Cortex of kidney (tissue), 1 donor: ENCODE results near the gene DLL1.

Experiments
- DNase-seq: peaks from one replicate; lab custom pipeline; 2025; lab: John Stamatoyannopoulos, UW

The DLL1 gene

GRCh38 chr6:170282512-170283158 is 8.2 kb downstream of the DLL1 start:
- no peak for DNase-seq

GRCh38 chr6:170281331-170282292 is 9.3 kb downstream of the DLL1 start:
- no peak for DNase-seq

DNA sequence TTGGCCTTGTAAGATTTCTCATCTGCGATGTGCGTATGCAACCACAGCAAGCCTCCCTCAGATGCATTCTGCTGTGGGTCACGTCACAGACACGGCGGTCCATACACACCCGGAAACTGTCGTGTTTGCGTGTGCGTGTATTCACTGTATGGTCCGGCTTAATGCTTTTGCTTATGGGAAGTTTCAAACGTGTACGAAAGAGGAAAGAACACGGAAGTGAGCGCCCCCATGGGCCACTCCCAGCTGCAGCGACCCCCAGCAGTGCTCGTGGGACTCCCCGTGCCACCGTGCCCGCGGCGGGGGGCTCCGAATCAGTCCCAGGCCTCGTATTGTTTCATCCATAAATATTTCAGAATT is 10.2 kb downstream of the DLL1 start:
- no peak for DNase-seq

DNA sequence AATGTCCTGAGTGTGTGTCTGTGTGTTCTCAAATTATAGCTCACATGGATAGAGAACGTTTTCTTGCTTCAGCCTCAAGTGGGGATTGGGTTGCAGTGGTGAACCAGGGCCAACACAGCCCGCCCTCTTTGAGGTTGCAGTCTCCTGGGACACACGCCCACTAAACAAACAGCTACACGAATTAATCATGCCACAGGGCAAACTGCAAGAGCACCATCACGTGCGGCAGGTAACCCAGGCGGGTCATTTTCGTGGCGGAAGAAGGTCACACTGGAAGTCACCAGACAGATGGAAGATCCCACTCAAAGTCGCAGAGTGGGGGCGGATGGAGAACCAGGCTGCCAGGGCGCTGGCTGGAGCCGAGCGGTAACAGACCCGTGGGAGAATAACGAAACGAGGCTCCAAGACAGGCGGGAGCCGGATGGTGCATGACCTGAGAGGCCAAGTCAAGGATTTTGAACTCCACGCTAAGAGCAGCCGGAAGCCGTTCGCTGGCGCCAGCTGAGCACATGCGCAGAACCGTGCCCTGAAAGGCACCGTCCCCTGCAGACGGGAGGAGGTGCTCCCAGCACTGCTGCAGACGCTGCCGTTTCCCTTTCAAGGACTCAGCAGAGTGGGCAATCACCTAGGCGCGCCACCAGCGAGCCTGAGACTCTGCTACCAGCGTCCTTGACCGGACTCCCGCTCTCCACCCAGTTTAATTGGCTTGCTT is 10.7 kb downstream of the DLL1 start:
- no peak for DNase-seq

DNA sequence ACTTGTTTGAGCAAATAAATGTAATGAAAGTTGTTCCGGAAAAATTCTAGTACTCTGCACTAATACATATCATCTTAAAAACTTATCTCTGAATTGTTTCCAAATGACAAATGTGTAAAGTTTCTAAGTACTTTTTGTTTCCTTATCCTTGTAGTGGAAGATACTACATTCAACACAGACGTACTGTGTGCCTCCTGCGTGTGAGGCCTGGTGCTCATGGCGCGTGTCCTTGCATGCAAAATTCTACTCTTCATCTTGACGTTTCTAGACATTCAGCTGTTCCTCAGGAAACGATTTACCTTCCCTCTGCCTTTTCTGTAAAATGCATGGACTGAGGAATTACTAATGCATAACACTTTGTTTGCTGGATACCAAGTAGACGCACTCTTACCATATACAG is 11.5 kb downstream of the DLL1 start:
- no peak for DNase-seq

- no peak for DNase-seq
These were observed 12.2 kb downstream of the DLL1 start for GRCh38 chr6:170278743-170279094.

- no peak for DNase-seq
These were observed 12.8 kb downstream of the DLL1 start for GRCh38 chr6:170277893-170278742.

GRCh38 chr6:170276369-170277057 is 14.4 kb downstream of the DLL1 start:
- no peak for DNase-seq

DNA sequence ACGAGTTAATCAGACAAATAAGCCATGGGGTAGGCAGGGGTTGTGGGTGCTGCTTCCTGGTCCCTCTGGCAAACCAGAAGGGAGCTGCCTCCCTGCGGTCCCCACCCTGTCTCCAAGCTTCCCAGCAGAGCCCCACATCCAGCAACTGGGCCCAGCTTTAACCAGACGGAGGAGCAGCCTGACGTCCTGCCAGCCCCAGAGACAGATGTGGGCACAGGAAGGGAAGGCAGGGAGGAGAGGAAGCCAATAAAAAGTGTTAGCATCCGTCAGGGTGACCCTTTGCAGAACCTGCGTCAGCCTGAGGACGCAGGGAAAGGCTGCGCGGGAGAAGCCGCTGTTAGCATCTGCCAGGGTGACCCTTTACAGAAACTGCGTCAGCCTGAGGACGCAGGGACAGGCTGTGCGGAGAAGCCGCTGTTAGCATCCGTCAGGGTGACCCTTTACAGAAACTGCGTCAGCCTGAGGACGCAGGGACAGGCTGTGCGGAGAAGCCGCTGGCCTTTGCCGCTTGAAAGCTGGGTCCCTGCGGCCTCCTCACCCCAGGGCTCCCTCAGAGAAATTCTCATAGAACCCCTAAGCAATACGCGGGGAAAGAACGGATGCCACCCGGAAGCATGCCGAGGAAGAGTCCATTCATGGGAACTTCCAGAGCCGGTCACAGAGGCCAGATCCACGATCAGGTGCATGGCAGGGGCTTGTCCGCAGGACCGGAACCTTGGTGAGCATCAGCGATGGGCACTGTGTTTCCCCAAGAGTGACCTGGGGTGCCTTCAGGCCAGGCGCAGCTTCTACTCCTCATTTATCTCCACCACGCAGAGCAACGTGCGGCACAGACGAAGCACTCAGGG is 15.9 kb downstream of the DLL1 start:
- no peak for DNase-seq

DNA sequence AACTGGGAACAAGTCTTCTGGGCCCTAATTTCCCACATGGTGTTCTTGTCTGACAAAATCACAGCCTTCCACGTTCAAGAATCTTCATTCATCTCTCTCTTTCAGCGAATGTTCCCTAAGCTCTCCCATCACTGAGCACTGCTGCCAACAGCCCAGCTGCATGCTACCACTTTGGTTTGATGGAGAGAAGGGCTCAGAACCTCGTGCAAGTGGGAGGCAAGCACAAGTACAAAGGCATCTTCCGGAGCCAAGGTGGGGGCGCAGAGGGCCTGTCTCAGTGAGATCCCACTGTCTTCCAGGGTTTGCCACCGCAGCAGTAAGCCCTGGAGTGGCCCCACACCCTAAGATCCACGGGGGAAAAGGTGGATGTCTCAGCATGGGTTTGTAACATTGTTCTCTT is 17.2 kb downstream of the DLL1 start:
- DNase-seq: no peak

- no peak for DNase-seq
These were observed 17.7 kb downstream of the DLL1 start for GRCh38 chr6:170273191-170273590.

- DNase-seq: no peak
These were observed 18.4 kb downstream of the DLL1 start for GRCh38 chr6:170272341-170273065.

DNA sequence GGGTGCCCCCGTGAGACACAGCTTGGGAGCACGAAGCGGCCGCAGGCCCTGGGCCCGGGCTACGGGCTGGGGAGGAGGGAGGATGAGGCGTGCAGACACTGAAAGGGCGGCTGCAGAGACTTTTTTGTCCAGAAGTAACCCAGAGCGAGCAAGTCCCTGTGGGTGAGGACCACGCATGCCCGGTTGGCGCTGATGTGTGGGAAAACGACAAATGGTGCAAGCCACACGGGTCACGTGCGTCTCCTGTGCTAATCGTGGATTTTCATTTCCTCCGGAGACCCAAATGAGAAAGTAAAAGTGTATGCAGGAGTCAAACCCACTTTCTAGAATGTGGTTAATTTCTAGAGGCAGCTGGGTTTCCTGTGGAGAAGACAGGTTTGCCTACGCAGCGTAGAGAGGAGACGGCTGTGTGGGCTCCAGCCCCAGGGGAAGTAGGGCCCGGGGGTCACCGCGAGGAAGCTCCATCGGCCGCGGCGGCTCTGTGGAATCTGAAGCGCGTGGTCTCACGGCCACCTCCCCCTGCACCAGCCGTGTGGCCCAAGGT is 19.0 kb downstream of the DLL1 start:
- DNase-seq: no peak

DNA sequence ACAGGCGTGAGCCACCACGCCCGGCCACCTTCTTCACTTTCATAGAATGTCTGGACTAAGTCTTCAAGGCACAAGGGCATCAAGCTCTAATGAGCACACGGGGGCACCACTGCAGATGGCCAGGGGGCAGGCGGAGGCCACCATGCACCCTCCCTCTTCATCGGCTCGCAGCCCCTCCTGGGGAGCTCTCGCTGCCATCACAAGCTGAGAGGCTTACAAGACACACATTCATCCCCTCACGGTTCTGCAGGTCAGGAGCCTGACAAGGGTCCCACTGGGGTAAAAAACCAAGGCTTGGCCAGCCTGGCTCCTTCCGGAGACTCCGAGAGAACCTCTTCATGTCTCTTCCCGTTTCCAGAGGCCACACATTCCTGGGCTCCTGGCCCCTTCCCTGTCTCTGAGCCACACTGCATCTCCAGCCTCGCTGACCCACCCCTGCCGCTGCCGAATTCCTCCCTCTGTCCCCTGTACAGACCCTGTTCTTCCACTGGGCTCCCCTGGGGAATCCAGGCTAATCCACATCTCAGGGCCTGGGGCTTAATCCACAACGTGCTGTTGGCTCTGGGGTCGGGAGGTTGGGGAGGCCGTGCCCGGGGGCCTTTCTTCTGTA is 19.8 kb downstream of the DLL1 start:
- DNase-seq: no peak

DNA sequence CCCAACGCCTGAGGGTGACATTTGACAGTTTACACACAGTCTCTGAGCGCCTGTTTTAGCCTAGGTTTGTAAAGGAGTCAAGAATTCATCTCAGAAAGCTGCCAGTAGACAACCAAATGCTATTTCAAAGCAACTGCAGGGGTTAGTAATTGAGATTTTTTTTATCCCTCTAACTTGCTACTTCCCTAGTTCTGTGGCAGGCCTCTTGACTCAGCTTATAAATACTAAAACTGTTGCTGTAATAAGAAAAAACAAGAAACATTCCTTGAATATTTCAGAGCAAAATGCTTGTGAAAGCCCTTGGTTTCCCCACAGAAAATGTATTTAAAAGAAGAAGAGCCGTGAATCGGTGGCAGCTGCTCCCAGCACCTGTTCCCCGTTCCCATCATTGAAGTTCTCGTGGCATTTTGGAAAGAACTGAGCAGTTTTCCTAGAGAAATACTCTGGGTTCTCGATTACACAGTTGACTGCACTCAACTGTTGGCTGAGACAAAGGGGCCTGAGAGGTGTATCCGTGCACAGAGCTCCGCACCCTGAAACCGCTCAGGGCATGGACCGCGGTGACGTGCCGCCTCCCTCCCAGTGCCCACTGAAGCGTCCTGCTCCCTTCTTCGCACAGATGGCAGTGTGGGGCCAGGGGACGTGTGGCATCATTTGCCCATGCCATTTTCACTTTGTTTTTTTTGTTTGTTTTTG is 20.9 kb downstream of the DLL1 start:
- no peak for DNase-seq

DNA sequence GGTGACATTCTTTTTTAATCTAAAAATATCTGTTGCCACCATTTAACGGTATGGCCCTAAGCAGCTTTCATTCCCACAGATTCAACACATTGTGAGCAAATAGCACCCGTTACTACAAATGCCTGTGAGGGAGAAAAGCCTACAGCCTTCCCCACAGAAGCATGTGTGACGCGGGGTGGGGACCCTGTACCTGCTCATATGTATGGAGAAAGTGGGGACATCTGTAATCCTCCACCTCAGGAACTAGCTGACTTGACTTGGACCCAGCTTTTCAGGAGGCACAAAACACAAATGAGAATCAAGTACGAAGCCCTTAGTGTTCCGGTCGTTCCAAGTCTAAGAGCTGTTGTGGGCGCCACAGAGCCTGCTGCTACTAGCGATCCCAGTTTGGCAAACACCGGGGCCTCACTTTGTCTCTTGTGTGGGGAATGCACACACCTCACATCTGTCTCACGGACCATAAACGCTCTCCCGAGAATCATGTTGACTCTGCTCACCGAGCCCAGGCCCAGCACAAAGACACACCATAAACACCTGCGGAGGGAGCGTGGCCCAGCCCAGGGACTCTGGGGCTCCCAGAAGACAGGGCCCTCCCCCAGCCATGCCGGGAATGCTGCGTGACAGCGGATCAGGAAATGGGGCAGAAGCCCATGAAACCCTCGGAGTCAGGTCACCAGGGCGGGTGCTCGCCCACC is 21.6 kb downstream of the DLL1 start:
- DNase-seq: no peak

- DNase-seq: no peak
These were observed 22.4 kb downstream of the DLL1 start for GRCh38 chr6:170268216-170269129.
